Smooth muscle cell (in vitro differentiated cells): Measurements from ENCODE around the gene GPR39. TPM values are rescaled to one million over a fixed set of nuclear protein-coding genes. Genes with fewer than 3 reads are reported as not detected.

Experiments used
- DNase-seq: peaks from one replicate; lab custom pipeline; 2025; ENCODE audit not compliant: unreplicated experiment; lab: John Stamatoyannopoulos, UW
- H2AFZ ChIP-seq: fragments of 200-600 bp; sonication (generic); 2 replicates; pipeline ENCODE4 v1.6.0; 2016; ENCODE audit warnings: antibody characterized with exemption, low read depth, mild to moderate bottlenecking
- H3F3A ChIP-seq: fragments of 200-600 bp; sonication (generic); 2 replicates; pipeline ENCODE4 v1.6.0; 2017; ENCODE audit warnings: antibody characterized with exemption, low read depth
- H3K27ac ChIP-seq: fragments of 200-600 bp; sonication (generic); 2 replicates; pipeline ENCODE4 v1.5.1; 2016; ENCODE audit warnings: low read depth, mild to moderate bottlenecking
- H3K27me3 ChIP-seq: fragments of 200-600 bp; sonication (generic); 2 replicates; pipeline ENCODE4 v1.6.1; 2016; ENCODE audit warnings: low read depth, mild to moderate bottlenecking
- H3K36me3 ChIP-seq: fragments of 200-600 bp; sonication (generic); 2 replicates; pipeline ENCODE4 v1.5.1; 2016; ENCODE audit warnings: low read depth
- H3K4me1 ChIP-seq: fragments of 200-600 bp; sonication (generic); 2 replicates; pipeline ENCODE4 v1.5.1; 2016; ENCODE audit warnings: low read depth
- H3K4me2 ChIP-seq: fragments of 200-600 bp; sonication (generic); 2 replicates; pipeline ENCODE4 v1.6.0; 2016; ENCODE audit warnings: mild to moderate bottlenecking
- H3K4me3 ChIP-seq: fragments of 200-600 bp; sonication (generic); 2 replicates; pipeline ENCODE4 v1.5.1; 2016; ENCODE audit warnings: mild to moderate bottlenecking
- H3K79me2 ChIP-seq: fragments of 200-600 bp; sonication (generic); 2 replicates; pipeline ENCODE4 v1.6.0; 2016; ENCODE audit warnings: low read depth, mild to moderate bottlenecking
- H3K9ac ChIP-seq: fragments of 200-600 bp; sonication (generic); 2 replicates; pipeline ENCODE4 v1.6.0; 2016; ENCODE audit warnings: low read depth
- H3K9me3 ChIP-seq: fragments of 200-600 bp; sonication (generic); replicated peaks from 2 replicates; pipeline ENCODE4 v1.5.1; 2016; ENCODE audit warnings: low read depth
- H4K20me1 ChIP-seq: fragments of 200-600 bp; sonication (generic); 2 replicates; pipeline ENCODE4 v1.6.0; 2016; ENCODE audit warnings: low read depth
- CTCF ChIP-seq: fragments of 200-600 bp; sonication (generic); IDR thresholded peaks from 2 replicates; pipeline ENCODE4 v1.5.1; 2017; ENCODE audit warnings: borderline replicate concordance, mild to moderate bottlenecking, antibody characterized with exemption; ENCODE audit not compliant: insufficient read depth, poor library complexity, severe bottlenecking
- WGBS: methylation state at CpG from one replicate; pipeline ENCODE4 v1.1.7; 2016; ENCODE audit warnings: low lambda C conversion rate; 5-methylcytosine and 5-hydroxymethylcytosine counted together
- polyA plus RNA-seq: library from polyadenylated mRNA; unstranded; fragments of >200 nt; fragmentation: Nextera tagmentation; extraction: Ambion mirVana; gene quantifications from 2 replicates; pipeline ENCODE4 v1.2.1, GENCODE V29; 2016
- total RNA-seq: library from RNA; depleted of rRNA; stranded (reverse); fragments of >200 nt; gene quantifications from 2 replicates; pipeline ENCODE4 v1.2.3, GENCODE V29; 2014

Gene GPR39
- total and polyA plus RNA-seq, 2 experiments from 2014 or later, result 0.87 to 1.4 TPM

GRCh38 chr2:132387126-132387525 lies 29.5 kb upstream of the GPR39 start:
- Histone ChIP-seq H3K9me3 (no peaks in the 10 kb centered on the region), H3K27ac (no peak overlapping the region), H2AFZ (no peak overlapping the region), H3K79me2 (no peaks in the 10 kb centered on the region), H3K27me3 (peaks cover 3% of the 10 kb centered on the region), H3K9ac (no peak overlapping the region), H3K4me3 (no peak overlapping the region), H3K4me1 (peaks cover 9% of the 10 kb centered on the region), H3K36me3 (no peaks in the 10 kb centered on the region), H3K4me2 (no peak overlapping the region), H4K20me1 (no peaks in the 10 kb centered on the region), H3F3A (no peaks in the 10 kb centered on the region)
- TF ChIP-seq CTCF, result no peak
- WGBS, result 95% methylated on average over 1 of the region's 1 CpG
- no peak for DNase-seq

- no peak overlapping the region for H3K4me2 ChIP-seq
- H3K9me3 ChIP-seq, result no peaks in the 10 kb centered on the region
- peaks cover 3% of the 10 kb centered on the region for H3K27me3 ChIP-seq
- no peak overlapping the region for H2AFZ ChIP-seq
- no peaks in the 10 kb centered on the region for H3K79me2 ChIP-seq
- no peaks in the 10 kb centered on the region for H3K36me3 ChIP-seq
- H3K9ac ChIP-seq, result no peak overlapping the region
- peaks cover 16% of the 10 kb centered on the region for H3K4me1 ChIP-seq
- H3K27ac ChIP-seq, result no peak overlapping the region
- H3K4me3 ChIP-seq, result no peak overlapping the region
- 92% methylated on average over 3 of the region's 3 CpGs for WGBS
- TF ChIP-seq CTCF, result no peak
- no peaks in the 10 kb centered on the region for H4K20me1 ChIP-seq
- H3F3A ChIP-seq, result no peaks in the 10 kb centered on the region
- DNase-seq, result no peak
These were observed 26.5 kb upstream of the GPR39 start for GRCh38 chr2:132390076-132390475.

GRCh38 chr2:132391378-132391777 lies 25.2 kb upstream of the GPR39 start:
- no peaks in the 10 kb centered on the region for H3F3A ChIP-seq
- H3K9ac ChIP-seq, result no peak overlapping the region
- H3K9me3 ChIP-seq, result no peaks in the 10 kb centered on the region
- H3K4me2 ChIP-seq, result no peak overlapping the region
- no peak for TF ChIP-seq CTCF
- H3K79me2 ChIP-seq, result no peaks in the 10 kb centered on the region
- peaks cover 16% of the 10 kb centered on the region for H3K4me1 ChIP-seq
- no peak overlapping the region for H3K27ac ChIP-seq
- H4K20me1 ChIP-seq, result no peaks in the 10 kb centered on the region
- 67% methylated on average over 3 of the region's 3 CpGs for WGBS
- H2AFZ ChIP-seq, result no peak overlapping the region
- H3K36me3 ChIP-seq, result no peaks in the 10 kb centered on the region
- H3K27me3 ChIP-seq, result peaks cover 3% of the 10 kb centered on the region
- H3K4me3 ChIP-seq, result no peak overlapping the region
- DNase-seq, result no peak

- H3K4me3 ChIP-seq, result no peak overlapping the region
- H3K27me3 ChIP-seq, result peaks cover 3% of the 10 kb centered on the region
- H3K36me3 ChIP-seq, result no peaks in the 10 kb centered on the region
- H2AFZ ChIP-seq, result no peak overlapping the region
- DNase-seq, result no peak
- no peak overlapping the region for H3K9ac ChIP-seq
- no peak overlapping the region for H3K27ac ChIP-seq
- TF ChIP-seq CTCF, result no peak
- no peaks in the 10 kb centered on the region for H3F3A ChIP-seq
- peaks cover 16% of the 10 kb centered on the region for H3K4me1 ChIP-seq
- no peak overlapping the region for H3K4me2 ChIP-seq
- H3K9me3 ChIP-seq, result no peaks in the 10 kb centered on the region
- no peaks in the 10 kb centered on the region for H3K79me2 ChIP-seq
- 6% methylated on average over 2 of the region's 2 CpGs for whole genome bisulfite sequencing
- H4K20me1 ChIP-seq, result no peaks in the 10 kb centered on the region
These were observed 24.4 kb upstream of the GPR39 start for GRCh38 chr2:132392221-132392620.
